Measurements from ENCODE around the gene FAM131A.

The FAM131A gene

GRCh38 chr3:184395320-184395660 lies 57.9 kb downstream of the FAM131A start:
- TF ChIP-seq CTCF (IDR thresholded peaks at IDR 0.05; ENCODE audit: control insufficient read depth, extremely low read depth, insufficient read depth): no peak
- no peak overlapping the region for H3K4me3 ChIP-seq (ENCODE audit: low read depth, low read length)
- no peak for DNase-seq (ENCODE audit: low read depth)
